ENCODE data around the gene NUP98.

- TF ChIP-seq CTCF (IDR thresholded peaks at IDR 0.05) (no peak), EZH2phosphoT487 (IDR thresholded peaks at IDR 0.05) (no peak)
Measured at GRCh38 chr11:3834664-3835461, 37.5 kb upstream of the NUP98 start.
